ENCODE results near the gene LUZP2. TPM values are rescaled to one million over a fixed set of nuclear protein-coding genes. Genes with fewer than 3 reads are reported as not detected.

Gene LUZP2
- total RNA-seq, 2 donors from 2014 or later, result 0.28 to 4.1 TPM

DNA sequence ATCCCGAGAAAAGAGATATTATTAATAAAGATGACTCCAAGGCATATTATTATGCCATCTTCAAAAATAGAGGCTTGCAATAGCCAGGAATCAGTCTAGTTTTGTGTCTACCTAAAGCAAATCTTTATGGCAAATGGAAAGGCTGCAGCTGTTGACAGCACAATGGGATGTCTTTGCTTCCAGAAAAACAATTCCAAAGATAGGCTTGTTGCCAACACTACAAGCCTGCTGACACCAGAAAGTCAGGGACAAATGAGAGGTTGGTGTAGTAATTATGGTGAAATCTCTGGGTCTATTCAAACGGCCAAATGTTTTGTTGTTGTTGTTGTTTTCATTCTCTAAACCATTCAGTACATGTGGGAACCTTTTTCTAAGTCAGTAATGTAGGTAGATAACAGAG is 101.8 kb downstream of the LUZP2 start:
- no peak for TF ChIP-seq POLR2A (IDR thresholded peaks at IDR 0.05)
- TF ChIP-seq POLR2AphosphoS5 (IDR thresholded peaks at IDR 0.05), result no peak
- TF ChIP-seq, protein P1, sequence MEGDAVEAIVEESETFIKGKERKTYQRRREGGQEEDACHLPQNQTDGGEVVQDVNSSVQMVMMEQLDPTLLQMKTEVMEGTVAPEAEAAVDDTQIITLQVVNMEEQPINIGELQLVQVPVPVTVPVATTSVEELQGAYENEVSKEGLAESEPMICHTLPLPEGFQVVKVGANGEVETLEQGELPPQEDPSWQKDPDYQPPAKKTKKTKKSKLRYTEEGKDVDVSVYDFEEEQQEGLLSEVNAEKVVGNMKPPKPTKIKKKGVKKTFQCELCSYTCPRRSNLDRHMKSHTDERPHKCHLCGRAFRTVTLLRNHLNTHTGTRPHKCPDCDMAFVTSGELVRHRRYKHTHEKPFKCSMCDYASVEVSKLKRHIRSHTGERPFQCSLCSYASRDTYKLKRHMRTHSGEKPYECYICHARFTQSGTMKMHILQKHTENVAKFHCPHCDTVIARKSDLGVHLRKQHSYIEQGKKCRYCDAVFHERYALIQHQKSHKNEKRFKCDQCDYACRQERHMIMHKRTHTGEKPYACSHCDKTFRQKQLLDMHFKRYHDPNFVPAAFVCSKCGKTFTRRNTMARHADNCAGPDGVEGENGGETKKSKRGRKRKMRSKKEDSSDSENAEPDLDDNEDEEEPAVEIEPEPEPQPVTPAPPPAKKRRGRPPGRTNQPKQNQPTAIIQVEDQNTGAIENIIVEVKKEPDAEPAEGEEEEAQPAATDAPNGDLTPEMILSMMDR (IDR thresholded peaks at IDR 0.05), result no peak
- H3K4me1 ChIP-seq (replicated peaks), result no peaks in the 10 kb centered on the region
- no peak for DNase-seq (ENCODE audit: low spot score)
- no peaks in the 10 kb centered on the region for H3K9me3 ChIP-seq
- no peak overlapping the region for H3K4me3 ChIP-seq
- no peak overlapping the region for H3K27ac ChIP-seq
- WGBS, result 76% methylated on average over 2 of the region's 2 CpGs
- intact Hi-C loops (cut with DNase I), result no loop called here
- no peaks in the 10 kb centered on the region for H3K27me3 ChIP-seq (replicated peaks; ENCODE audit: insufficient read depth)
- no peaks in the 10 kb centered on the region for H3K36me3 ChIP-seq

DNA sequence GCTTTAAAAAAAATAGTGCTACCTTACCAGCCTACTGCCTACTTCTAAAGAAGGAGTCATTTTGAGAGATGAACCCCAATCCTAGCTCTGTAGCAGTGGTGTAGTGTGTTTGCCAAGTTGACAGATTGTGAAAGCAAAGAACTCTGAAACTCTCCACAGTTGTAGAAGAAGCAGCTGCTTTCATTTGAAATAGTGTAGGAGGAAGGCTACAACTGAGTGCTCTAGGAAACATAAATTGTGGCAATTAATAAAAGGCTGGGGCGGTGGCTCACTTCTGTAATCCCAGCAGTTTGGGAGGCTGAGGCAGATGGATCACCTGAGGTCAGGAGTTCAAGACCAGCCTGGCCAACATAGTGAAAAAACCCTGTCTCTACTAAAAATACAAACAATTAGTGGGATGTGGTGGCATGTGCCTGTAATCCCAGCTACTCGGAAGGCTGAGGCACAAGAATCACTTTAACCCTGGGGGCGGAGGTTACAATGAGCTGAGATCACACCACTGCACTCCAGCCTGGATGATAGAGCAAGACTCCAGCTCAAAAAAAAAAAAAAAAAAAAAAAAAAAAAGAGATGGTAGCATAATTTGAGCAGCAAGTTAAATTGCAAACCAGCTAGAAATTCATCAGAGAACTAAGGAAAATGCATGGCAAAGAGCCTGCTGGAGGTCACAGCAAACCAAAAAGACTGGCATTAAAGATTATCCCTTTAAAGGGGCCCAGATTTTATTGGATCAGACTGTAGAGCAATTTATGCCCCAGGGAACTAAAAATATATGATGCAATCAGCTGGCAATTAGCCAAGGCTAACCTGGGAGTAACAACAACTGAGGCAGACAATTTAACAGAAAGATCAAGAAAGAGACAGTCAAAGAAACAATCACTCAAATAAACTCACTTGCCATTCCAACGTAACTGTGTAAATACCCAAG is 112.6 kb downstream of the LUZP2 start:
- Histone ChIP-seq H3K27me3 (replicated peaks; ENCODE audit: insufficient read depth) (no peaks in the 10 kb centered on the region), H3K4me1 (replicated peaks) (no peaks in the 10 kb centered on the region), H3K4me3 (no peak overlapping the region), H3K36me3 (no peaks in the 10 kb centered on the region), H3K27ac (no peak overlapping the region), H3K9me3 (no peaks in the 10 kb centered on the region)
- intact Hi-C loops (cut with DNase I), result no loop called here
- DNase-seq (ENCODE audit: low spot score), result no peak
- TF ChIP-seq POLR2A (IDR thresholded peaks at IDR 0.05) (no peak), POLR2AphosphoS5 (IDR thresholded peaks at IDR 0.05) (no peak)
- TF ChIP-seq, protein P1 (IDR thresholded peaks at IDR 0.05), result no peak
- 74% methylated on average over 4 of the region's 4 CpGs for WGBS

DNA sequence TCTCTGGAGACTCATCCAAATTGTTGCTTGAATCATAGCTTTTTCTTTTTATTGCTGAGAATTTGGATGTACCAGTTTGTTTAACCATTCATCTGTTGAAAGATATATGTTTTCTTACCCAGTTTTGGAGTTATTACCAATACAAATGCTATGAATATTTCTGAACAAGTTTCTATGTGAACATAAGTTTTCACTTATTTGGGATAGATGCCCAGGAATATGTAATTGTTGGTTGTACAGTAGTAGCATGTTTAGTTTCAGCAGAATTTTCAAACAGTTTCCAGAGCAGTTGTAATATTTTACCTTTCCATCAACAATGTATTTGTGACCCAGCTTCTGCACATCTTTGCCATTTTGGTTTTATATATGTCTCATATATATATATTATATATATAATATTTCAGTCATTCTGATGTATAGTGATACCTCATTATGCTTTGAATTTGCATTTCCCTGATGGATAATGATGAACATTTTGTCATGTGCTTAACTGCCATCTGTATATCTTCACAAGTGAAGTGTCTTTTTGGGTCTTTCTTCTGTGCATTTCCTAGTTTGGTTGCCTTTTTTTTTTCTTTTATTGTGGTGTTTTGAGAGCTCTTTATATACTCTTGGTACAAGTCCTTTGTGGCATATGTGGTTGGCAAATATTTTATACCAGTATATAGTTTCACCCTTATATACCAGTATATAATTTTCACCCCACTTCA is 118.8 kb downstream of the LUZP2 start:
- Histone ChIP-seq H3K36me3 (no peaks in the 10 kb centered on the region), H3K4me3 (no peak overlapping the region), H3K4me1 (replicated peaks) (no peaks in the 10 kb centered on the region), H3K9me3 (no peaks in the 10 kb centered on the region), H3K27ac (no peak overlapping the region), H3K27me3 (replicated peaks; ENCODE audit: insufficient read depth) (no peaks in the 10 kb centered on the region)
- intact Hi-C loops (cut with DNase I), result no loop called here
- DNase-seq (ENCODE audit: low spot score), result no peak
- TF ChIP-seq POLR2A (IDR thresholded peaks at IDR 0.05) (no peak), POLR2AphosphoS5 (IDR thresholded peaks at IDR 0.05) (no peak)
- TF ChIP-seq, protein P1 (IDR thresholded peaks at IDR 0.05), result no peak

DNA sequence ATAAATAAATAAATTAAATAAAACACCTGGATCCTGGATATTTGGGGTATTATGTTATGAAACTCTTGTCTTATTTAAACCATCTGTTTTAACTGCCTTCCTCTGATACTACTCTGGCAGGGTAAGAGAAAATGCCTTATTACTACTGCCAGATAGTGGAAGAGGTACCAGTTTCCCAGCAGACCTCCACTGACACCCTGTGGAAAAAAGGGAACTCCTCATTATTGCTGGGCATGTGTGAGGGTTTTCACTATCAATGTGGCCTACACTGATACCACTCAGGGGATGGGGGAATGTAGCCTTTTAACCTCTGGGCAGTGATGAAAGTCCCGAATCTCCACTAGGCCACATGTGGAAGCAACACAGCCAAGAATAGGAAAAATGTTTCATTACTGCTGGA is 121.0 kb downstream of the LUZP2 start:
- no peaks in the 10 kb centered on the region for H3K9me3 ChIP-seq
- intact Hi-C loops (cut with DNase I), result no loop called here
- H3K27me3 ChIP-seq (replicated peaks; ENCODE audit: insufficient read depth), result no peaks in the 10 kb centered on the region
- DNase-seq (ENCODE audit: low spot score), result no peak
- no peak for TF ChIP-seq POLR2A (IDR thresholded peaks at IDR 0.05)
- TF ChIP-seq POLR2AphosphoS5 (IDR thresholded peaks at IDR 0.05), result no peak
- TF ChIP-seq, protein P1 (IDR thresholded peaks at IDR 0.05), result no peak
- WGBS, result 88% methylated on average over 1 of the region's 1 CpG
- no peaks in the 10 kb centered on the region for H3K36me3 ChIP-seq
- no peaks in the 10 kb centered on the region for H3K4me1 ChIP-seq (replicated peaks)
- no peak overlapping the region for H3K4me3 ChIP-seq
- no peak overlapping the region for H3K27ac ChIP-seq
